Raji (cell line): ENCODE measurements around the gene ADCY7.

Experiments
- POLR2A ChIP-seq: IDR thresholded peaks from 2 replicates; pipeline ENCODE4 v1.6.1; 2011; ENCODE audit warnings: low read depth, low read length, control low read depth; ENCODE audit not compliant: insufficient read depth

The ADCY7 gene

DNA sequence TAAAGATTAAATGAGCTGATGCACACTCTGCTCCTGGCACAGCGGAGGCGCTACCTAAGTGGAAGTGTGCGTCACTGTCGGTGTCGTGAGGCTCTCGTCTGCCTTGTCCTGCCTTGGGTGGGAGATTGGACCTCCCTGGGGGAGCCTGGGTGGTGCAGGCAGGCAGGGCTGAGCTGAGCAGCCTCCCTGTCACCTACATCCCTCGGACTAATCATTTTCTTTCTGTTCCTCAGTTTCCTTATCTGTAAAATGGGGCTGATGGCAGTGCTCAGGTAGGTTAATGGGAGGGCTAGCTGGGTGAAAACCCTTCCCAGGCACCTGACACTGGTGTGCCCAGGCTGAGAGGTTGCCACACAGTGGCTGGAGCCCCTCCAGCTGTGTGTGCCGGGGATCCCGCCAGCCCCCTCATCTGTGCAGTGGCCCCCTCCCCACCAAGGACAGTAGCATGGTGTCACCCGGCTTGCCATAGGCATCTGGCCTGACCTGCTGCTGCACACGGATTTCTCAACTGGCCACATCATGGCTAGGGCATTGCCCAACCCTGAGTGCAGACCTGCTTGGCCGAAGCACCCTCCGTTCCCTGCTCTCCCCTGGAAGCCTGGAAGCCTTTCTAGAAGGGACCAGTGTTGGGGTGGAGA, 4.3 kb downstream of the ADCY7 start:
- no peak for TF ChIP-seq POLR2A

DNA sequence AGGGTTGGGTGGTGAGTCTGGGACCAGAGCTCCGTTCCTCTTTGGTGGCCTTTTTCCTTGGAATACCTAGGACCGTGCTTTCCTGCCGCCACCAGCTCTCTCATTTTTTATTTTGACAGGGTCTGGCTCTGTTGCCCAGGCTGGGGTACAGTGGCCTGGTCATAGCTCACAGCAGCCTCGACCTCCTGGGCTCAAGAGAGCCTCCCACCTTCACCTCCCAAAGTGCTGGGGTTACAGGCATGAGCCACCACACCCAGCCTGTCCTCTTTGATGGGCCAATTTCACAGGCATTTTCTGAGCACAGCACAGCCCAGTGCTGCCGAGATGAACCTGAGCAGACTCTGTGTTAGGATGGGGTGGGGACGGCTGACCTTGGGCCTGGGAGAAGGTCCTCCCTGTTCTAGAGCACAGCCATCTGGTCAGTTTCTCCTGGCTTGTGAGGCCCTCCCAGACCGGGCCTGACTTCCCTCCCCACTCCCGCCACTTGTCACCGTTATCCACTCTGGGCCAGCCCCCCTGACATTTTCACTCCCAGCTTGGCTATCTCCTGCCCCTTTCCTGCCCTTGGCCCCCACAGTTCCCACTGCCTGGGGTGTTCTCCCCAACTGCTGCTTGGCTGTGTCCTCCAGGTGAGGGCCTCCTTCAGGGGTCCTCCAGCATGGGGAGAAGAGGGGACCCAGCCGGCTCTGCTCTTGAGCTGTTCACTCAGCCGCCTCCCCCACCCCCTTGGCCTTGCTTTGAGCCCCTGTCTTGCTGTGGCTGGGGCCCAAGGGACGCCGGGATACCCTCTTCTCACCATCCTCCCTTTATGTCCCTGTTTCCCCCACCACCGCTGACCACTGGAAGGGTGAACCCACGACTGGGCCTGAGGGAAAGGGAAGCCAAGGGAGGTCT, 5.0 kb downstream of the ADCY7 start:
- no peak for TF ChIP-seq POLR2A

DNA sequence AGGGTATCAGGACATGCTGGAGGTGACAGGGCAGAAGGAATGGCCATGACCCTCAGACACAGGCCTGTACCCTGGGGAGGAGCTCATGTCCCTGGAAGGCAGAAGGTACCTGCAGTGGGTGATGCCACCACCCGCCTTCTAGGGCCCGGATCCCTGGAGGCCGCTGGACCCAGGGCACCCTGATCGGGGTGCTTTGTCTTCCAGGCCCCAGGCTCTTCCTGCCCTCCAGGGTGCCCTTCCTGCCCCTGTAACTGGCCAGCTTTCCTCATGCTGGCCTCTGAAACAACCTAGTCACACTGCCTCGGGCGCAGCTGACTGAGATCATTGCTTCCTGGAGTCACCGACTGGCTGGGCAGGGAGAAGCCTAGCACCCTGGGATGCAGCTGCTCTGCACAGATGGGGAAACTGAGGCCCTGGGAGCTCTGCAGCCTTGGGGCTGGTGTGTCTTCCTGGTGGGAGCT, 5.8 kb downstream of the ADCY7 start:
- no peak for TF ChIP-seq POLR2A

DNA sequence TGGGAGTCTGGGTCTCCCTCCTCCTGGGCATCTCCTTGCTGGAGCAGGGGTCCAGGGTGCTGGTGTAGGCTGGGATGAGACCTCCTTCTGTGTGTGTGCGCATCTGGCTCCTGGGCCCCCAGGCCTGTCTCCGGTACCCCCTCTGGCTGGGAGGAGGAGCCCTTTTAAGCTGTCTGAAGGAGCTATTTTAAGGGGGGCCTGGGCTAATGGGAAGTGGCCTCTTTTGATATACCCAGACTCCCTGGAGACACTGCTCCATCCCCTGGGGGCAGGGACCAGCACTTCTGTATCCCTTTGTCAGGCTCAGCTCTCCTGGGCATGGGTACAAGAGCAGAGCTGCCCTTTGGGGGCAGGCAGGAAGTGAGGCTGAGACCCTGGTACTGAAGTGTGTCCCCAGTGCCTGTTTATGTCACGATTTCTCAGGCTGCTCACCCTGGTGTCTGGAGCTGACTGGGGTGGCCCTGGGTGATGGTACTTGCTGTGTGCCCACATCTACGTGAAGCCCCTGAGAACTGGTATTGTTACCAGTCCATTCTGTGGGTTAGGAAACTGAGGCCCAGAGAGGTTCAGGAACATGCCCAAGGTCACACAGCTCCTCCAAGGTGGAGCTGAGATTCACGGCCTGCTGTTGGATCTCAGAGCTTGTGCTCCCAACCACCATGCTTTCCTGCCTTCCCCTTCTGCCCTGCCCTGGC, 6.5 kb downstream of the ADCY7 start:
- no peak for TF ChIP-seq POLR2A

DNA sequence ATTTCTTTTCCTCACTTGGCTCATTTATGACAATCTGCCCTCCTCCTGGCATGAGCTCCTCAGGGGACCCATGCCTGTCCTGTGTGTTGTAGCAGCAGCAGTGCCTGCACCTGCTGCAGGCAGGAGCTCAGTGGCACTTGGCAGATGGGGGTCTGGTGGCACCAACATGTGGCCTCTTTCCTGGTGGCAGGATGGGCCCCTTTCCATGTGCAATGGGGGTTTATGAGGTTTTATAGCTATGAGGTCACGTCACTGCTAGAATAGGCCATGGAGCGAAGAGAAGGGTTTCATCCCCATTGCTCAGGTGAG, 7.0 kb downstream of the ADCY7 start:
- TF ChIP-seq POLR2A = no peak

DNA sequence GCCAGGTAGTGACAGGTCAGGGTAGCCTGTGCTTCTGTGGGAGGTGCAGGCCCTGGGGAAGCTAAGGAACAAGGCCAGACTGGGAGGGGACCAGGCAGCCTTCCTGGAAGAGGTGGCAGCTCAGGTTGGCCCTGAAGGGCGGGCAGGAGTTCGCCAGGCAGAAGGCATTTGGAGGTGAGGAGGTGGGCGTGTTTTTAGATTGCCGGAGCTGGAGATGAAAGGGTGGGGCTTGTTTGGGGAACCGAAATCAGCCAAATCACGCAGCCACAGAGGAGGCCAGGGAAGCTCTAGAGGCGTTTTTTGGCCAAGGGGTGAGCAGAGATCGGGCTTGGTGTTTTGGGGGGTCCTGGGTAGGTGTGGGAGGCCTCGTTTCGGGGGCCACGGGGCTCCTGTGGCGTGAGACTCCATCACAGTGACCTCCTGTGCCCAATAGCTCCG, 7.6 kb downstream of the ADCY7 start:
- peak; percentile 47 for TF ChIP-seq POLR2A

DNA sequence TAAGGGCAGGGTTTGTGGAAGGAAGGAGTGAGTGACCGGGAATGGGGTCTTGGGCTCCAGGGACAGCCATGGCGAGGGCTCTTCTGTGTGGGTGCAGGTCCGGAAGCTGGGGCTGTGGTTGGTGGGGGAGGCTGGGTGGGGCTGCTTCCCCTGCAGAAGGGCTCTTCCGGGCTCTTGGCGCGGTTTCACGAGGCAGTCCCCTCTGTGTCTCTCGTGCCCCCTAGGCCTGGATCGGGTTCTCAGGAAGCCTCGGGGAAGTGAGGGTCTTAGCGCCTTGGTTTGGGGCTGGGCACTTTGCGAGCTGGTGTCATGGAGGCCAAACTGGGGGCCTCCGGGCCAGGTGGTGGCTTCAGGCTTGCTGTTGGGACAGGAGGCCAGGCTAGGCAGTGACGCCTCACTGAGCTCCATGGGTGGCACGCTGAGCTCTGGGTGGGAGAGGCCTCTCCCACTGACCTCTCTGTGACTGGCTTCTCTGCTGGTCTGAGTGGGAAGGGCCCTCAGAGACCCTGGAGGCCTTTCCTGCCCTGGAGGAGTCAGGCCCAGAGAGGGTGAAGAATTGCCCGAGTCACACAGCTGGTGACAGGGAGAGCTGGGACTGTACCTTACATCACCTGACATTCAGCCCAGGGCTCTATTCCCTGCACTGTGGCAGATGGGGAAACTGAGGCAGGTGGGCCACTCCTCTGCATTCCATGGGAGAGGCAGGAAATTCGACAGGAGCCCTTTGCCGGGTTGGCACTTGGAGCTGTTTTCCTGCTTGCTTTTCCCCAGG, 8.2 kb downstream of the ADCY7 start:
- TF ChIP-seq POLR2A = peak; percentile 40; the same call in 1 of the 2 replicates

DNA sequence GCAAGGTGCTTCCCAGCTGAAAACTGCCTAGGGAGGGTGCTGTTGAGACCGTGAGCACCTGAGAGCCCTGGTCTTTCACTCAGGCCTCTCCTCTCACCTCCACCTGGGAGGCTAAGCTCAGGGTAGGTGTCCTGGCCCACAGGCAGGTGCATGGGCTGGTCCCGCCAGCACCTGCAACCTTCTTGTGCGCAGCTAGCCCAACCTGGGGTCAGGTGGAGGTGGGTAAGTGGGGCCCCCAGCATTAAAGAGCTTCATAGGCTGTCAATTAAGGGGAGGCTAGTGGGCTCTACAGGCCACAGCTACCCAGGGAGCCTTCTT, 8.7 kb downstream of the ADCY7 start:
- no peak for TF ChIP-seq POLR2A

DNA sequence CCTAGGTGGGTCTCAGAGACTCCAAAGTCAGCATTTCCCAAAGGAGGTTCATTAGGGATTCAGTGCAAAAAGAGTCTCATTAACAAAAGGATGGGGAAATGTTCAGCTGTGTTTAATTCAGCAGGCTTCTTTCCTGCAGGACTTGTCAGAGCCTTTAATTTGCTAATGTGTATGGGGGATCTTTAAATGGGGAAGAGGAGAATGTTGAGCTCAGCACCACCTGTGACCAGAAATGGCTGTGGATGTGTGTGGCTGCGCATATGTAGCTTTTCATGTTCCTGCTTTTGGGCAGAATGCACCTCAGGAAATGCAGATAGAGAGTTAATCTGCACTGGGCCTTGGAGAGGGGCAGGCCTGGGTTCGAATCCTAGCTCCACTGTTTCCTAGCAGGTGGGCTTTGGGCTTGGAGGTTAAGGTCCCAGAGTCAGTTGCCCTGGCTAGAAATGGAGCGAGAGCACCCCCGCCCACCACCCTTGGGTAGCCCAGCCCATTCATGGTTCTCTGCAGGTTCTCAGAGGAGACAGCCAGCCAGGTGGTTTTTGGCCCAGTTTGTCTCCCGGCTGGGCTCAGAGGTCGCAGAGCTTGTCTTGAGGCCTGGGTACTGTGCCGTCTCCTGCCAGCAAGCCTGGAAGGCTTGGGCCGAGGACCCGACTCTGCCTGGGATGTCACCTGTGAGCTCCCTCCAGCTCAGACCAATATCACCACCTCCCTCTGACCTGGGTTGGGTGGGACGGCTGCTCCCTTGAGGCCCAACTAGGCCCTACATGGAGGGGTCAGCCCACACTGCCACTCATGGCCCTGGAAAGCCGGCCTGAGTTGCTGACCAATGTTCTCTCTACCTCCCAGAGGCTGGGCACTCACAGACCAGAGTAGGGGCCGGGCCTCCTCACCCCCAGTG, 9.3 kb downstream of the ADCY7 start:
- no peak for TF ChIP-seq POLR2A

DNA sequence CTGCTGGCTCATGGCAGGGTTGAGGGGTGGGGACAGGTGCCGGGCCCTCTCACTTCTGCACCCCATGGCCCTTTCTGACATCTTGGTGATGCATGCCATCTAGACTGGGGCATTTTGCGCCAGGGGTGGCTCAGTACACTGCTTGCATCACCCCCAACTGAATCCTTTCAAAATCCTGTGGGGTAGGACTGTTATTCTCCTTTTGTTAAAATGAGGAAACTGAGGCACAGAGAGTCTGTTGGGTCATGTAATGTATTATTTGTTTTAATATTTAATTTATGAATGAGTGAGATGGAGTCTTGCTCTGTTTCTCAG, 9.9 kb downstream of the ADCY7 start:
- no peak for TF ChIP-seq POLR2A

DNA sequence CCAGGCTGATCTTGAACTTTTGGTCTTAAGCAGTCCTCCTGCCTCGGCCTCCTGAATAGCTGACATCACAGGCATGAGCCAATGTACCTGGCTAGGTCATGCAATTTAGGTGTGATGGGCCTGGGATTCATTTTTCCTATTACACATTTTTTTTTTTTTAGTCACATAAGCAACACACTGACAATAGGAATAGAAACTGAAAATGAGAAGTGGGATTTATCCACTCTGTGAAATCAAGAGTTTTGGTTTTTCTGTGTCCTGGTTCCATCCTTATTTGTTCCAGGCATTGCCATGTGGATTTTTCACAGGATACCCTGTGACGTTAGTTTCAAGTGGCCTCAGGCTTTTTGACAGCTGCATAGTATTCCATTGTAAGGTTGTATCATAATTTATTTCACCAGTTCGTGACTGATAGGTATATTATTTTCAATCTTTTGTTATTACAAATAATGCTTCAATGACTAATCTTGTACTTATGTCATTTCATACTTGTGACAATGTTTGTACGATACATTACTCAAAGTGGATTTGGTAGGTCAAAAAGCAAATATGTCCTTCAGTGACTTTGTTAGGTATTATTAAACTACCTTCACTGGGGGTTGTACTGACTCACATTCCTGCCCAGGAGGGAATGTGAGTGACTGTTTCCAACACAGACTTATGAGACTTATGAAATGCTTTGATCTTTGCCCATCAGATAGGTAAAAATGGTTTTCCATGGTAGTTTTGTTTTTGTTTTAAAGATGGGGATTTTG, 10.6 kb downstream of the ADCY7 start:
- no peak for TF ChIP-seq POLR2A

DNA sequence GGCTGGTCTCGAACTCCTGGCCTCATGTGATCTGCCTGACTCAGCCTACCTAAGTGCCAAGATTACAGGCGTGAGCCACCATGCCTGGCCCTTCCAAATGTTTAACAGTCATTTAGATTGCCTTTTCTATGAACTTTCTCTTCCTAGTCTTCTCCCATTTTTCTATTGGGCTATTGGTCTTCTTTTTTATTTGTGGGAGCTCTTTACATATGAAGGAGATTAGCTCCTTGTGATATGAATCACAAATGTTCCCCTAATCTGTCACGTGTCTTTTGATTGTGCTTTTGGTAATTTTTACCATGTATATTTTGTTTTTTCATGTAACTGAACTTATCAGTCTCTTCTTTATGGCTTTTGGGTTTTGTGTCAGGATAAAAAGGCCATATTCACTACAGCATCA, 11.9 kb downstream of the ADCY7 start:
- no peak for TF ChIP-seq POLR2A

DNA sequence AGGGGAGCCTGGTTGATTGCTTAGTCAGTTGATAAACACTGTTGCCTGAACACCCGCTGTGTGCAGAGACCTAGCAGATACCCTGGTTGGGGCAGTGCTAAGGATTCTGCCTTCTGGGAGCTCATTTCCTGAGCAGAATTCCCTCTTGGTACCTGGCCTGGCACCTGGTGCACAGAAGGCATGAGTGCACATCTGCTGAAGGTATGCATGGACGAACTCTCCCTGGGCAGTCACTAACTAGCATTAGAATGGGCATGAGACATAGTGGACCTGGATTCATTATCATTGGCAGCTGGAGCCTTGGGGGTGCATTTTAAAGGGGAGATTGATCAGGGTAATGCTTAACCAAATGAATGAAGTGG, 13.1 kb downstream of the ADCY7 start:
- TF ChIP-seq POLR2A = no peak

DNA sequence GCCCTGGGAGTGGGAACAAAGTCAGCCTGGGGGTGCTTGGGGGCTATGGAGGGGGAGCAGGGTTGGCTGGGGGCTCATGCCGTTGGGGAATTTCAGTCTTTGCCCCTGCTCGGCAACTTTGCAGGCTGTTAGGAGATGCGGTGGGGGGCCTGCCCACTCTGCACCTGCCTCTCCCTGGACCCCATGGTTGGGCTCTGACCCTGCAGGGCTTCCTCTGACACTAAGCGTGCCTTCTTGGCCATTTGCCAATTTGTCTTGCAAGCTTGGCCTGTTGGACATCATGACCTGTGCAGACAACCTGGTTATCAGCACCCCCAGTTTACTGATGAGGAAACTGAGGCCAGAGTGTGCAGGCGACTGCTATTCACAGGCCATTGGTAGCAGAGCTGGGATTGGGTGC, 14.6 kb downstream of the ADCY7 start:
- no peak for TF ChIP-seq POLR2A
